Mucosa of stomach (tissue), 1 donor: ENCODE measurements around the gene KLHL2.

Experiments
- H3K27me3 ChIP-seq: one replicate; pipeline ENCODE4 v1.7.0; 2013; ENCODE audit warnings: mild to moderate bottlenecking, low read length; ENCODE audit not compliant: control insufficient read depth, insufficient read depth
- H3K36me3 ChIP-seq: one replicate; pipeline ENCODE4 v1.7.0; 2013; ENCODE audit warnings: low read length; ENCODE audit not compliant: control insufficient read depth, insufficient read depth
- H3K4me1 ChIP-seq: one replicate; pipeline ENCODE4 v1.7.0; 2013; ENCODE audit warnings: mild to moderate bottlenecking, low read length; ENCODE audit not compliant: control insufficient read depth, insufficient read depth
- H3K4me3 ChIP-seq: one replicate; pipeline ENCODE4 v1.7.0; 2013; ENCODE audit warnings: low read length
- H3K9ac ChIP-seq: one replicate; pipeline ENCODE4 v1.7.0; 2013; ENCODE audit warnings: mild to moderate bottlenecking, low read length, moderate library complexity
- H3K9me3 ChIP-seq: one replicate; pipeline ENCODE4 v1.7.0; 2013; ENCODE audit warnings: mild to moderate bottlenecking, low read length, moderate library complexity; ENCODE audit not compliant: control insufficient read depth
- donor health status: Pancreatic carcinoma.

KLHL2 gene

GRCh38 chr4:165355900-165356300 lies 148.5 kb downstream of the KLHL2 start:
- H3K36me3 ChIP-seq = no peaks in the 10 kb centered on the region
- no peaks in the 10 kb centered on the region for H3K27me3 ChIP-seq
- no peaks in the 10 kb centered on the region for H3K4me1 ChIP-seq
- H3K9me3 ChIP-seq = no peaks in the 10 kb centered on the region
- no peak overlapping the region for H3K4me3 ChIP-seq
- H3K9ac ChIP-seq = no peak overlapping the region

GRCh38 chr4:165359506-165359905 lies 152.1 kb downstream of the KLHL2 start:
- no peaks in the 10 kb centered on the region for H3K9me3 ChIP-seq

GRCh38 chr4:165360041-165360695 lies 152.8 kb downstream of the KLHL2 start:
- Histone ChIP-seq H3K27me3 (no peaks in the 10 kb centered on the region), H3K4me3 (no peak overlapping the region)

More at GRCh38 chr4:165359506-165359905, 152.1 kb downstream of the KLHL2 start:
- no peaks in the 10 kb centered on the region for H3K36me3 ChIP-seq
- no peaks in the 10 kb centered on the region for H3K4me1 ChIP-seq
- H3K4me3 ChIP-seq = no peak overlapping the region
- no peaks in the 10 kb centered on the region for H3K27me3 ChIP-seq
- no peak overlapping the region for H3K9ac ChIP-seq

GRCh38 chr4:165360985-165361670 lies 153.8 kb downstream of the KLHL2 start:
- Histone ChIP-seq H3K4me1 (no peaks in the 10 kb centered on the region), H3K36me3 (no peaks in the 10 kb centered on the region), H3K4me3 (no peak overlapping the region), H3K27me3 (no peaks in the 10 kb centered on the region), H3K9me3 (no peaks in the 10 kb centered on the region), H3K9ac (no peak overlapping the region)

More at GRCh38 chr4:165360041-165360695, 152.8 kb downstream of the KLHL2 start:
- H3K9me3 ChIP-seq = no peaks in the 10 kb centered on the region
- H3K36me3 ChIP-seq = no peaks in the 10 kb centered on the region
- no peak overlapping the region for H3K9ac ChIP-seq
- H3K4me1 ChIP-seq = no peaks in the 10 kb centered on the region

GRCh38 chr4:165361810-165362209 lies 154.4 kb downstream of the KLHL2 start:
- no peaks in the 10 kb centered on the region for H3K27me3 ChIP-seq
- H3K9ac ChIP-seq = no peak overlapping the region
- no peak overlapping the region for H3K4me3 ChIP-seq
- H3K9me3 ChIP-seq = no peaks in the 10 kb centered on the region
- H3K36me3 ChIP-seq = no peaks in the 10 kb centered on the region
- H3K4me1 ChIP-seq = no peaks in the 10 kb centered on the region

GRCh38 chr4:165364452-165365080 lies 157.2 kb downstream of the KLHL2 start:
- Histone ChIP-seq H3K36me3 (no peaks in the 10 kb centered on the region), H3K9ac (no peak overlapping the region), H3K9me3 (no peaks in the 10 kb centered on the region), H3K27me3 (no peaks in the 10 kb centered on the region), H3K4me1 (no peaks in the 10 kb centered on the region), H3K4me3 (no peak overlapping the region)

GRCh38 chr4:165367040-165367439 lies 159.7 kb downstream of the KLHL2 start:
- no peaks in the 10 kb centered on the region for H3K9me3 ChIP-seq
- no peaks in the 10 kb centered on the region for H3K36me3 ChIP-seq
- H3K4me1 ChIP-seq = no peaks in the 10 kb centered on the region
- no peak overlapping the region for H3K4me3 ChIP-seq
- H3K27me3 ChIP-seq = no peaks in the 10 kb centered on the region
- no peak overlapping the region for H3K9ac ChIP-seq

- H3K27me3 ChIP-seq = no peaks in the 10 kb centered on the region
- H3K9me3 ChIP-seq = no peaks in the 10 kb centered on the region
- no peak overlapping the region for H3K4me3 ChIP-seq
- no peak overlapping the region for H3K9ac ChIP-seq
- no peaks in the 10 kb centered on the region for H3K4me1 ChIP-seq
- no peaks in the 10 kb centered on the region for H3K36me3 ChIP-seq
These were observed 160.8 kb downstream of the KLHL2 start for GRCh38 chr4:165368114-165368513.

GRCh38 chr4:165368567-165368966 lies 161.2 kb downstream of the KLHL2 start:
- Histone ChIP-seq H3K36me3 (no peaks in the 10 kb centered on the region), H3K4me1 (no peaks in the 10 kb centered on the region), H3K27me3 (no peaks in the 10 kb centered on the region)

GRCh38 chr4:165369522-165369921 lies 162.2 kb downstream of the KLHL2 start:
- H3K4me3 ChIP-seq = no peak overlapping the region
- no peaks in the 10 kb centered on the region for H3K9me3 ChIP-seq
- no peaks in the 10 kb centered on the region for H3K27me3 ChIP-seq
- no peak overlapping the region for H3K9ac ChIP-seq
- no peaks in the 10 kb centered on the region for H3K4me1 ChIP-seq
- no peaks in the 10 kb centered on the region for H3K36me3 ChIP-seq

More at GRCh38 chr4:165368567-165368966, 161.2 kb downstream of the KLHL2 start:
- no peak overlapping the region for H3K9ac ChIP-seq
- H3K9me3 ChIP-seq = no peaks in the 10 kb centered on the region
- H3K4me3 ChIP-seq = no peak overlapping the region

GRCh38 chr4:165370530-165370929 lies 163.2 kb downstream of the KLHL2 start:
- Histone ChIP-seq H3K27me3 (no peaks in the 10 kb centered on the region), H3K4me3 (no peak overlapping the region), H3K36me3 (no peaks in the 10 kb centered on the region), H3K9me3 (no peaks in the 10 kb centered on the region), H3K9ac (no peak overlapping the region), H3K4me1 (no peaks in the 10 kb centered on the region)
